T-helper 1 cell treated with Interleukin-12 subunit alpha and Interleukin-12 subunit beta and Interleukin-4 antibody, amounts not matched to agents 30 μg/mL and 1 μg/mL, for 36 hours (primary cell): ENCODE data around the gene KIAA0513.

Experiments used
- H3K27ac Mint-ChIP-seq: one replicate; pipeline ENCODE4 v1.8.0; 2021; ENCODE audit warnings: mild to moderate bottlenecking, mixed read lengths
- H3K27me3 Mint-ChIP-seq: one replicate; pipeline ENCODE4 v1.8.0; 2021; ENCODE audit warnings: low read depth, mixed read lengths
- H3K36me3 Mint-ChIP-seq: one replicate; pipeline ENCODE4 v1.8.0; 2021; ENCODE audit warnings: low read depth, mixed read lengths
- H3K4me1 Mint-ChIP-seq: one replicate; pipeline ENCODE4 v1.8.0; 2021; ENCODE audit warnings: low read depth, mixed read lengths
- H3K4me3 Mint-ChIP-seq: one replicate; pipeline ENCODE4 v1.8.0; 2021; ENCODE audit warnings: mild to moderate bottlenecking, moderate library complexity, mixed read lengths
- H3K9me3 Mint-ChIP-seq: one replicate; pipeline ENCODE4 v1.8.0; 2021; ENCODE audit warnings: mixed read lengths

KIAA0513 gene

DNA sequence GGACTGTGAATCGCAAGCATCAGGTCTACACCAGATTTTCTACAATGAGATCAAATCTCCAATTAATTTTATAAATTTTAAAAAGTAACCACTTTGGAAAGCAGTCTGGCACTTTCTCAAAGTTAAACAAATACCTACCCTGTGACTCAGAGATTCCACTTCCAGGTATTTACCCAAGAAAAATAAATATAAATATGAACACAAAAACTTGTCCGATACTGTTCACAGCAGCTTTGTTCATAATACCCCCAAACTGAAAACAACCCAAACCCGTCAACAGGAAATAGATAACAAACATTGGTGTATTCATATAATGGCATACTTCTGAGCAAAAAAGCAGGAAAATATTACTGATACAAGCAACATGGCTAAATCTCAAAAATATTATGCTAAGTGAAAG is 28.4 kb upstream of the KIAA0513 start:
- H3K4me1 Mint-ChIP-seq, result peaks cover 26% of the 10 kb centered on the region
- no peaks in the 10 kb centered on the region for H3K9me3 Mint-ChIP-seq
- H3K4me3 Mint-ChIP-seq, result no peak overlapping the region
- no peak overlapping the region for H3K27ac Mint-ChIP-seq
- peaks cover 22% of the 10 kb centered on the region for H3K36me3 Mint-ChIP-seq
- no peaks in the 10 kb centered on the region for H3K27me3 Mint-ChIP-seq

- Mint-ChIP-seq H3K9me3 (no peaks in the 10 kb centered on the region), H3K4me3 (no peak overlapping the region), H3K4me1 (peaks cover 30% of the 10 kb centered on the region), H3K27me3 (no peaks in the 10 kb centered on the region), H3K36me3 (peaks cover 18% of the 10 kb centered on the region), H3K27ac (no peak overlapping the region)
Measured at GRCh38 chr16:84999857-85000480, 27.6 kb upstream of the KIAA0513 start.

- Mint-ChIP-seq H3K4me3 (peak overlapping the region; percentile 2), H3K4me1 (peaks cover 34% of the 10 kb centered on the region), H3K36me3 (peaks cover 12% of the 10 kb centered on the region), H3K27me3 (no peaks in the 10 kb centered on the region), H3K27ac (no peak overlapping the region), H3K9me3 (no peaks in the 10 kb centered on the region)
Measured at GRCh38 chr16:85002099-85002541, 25.5 kb upstream of the KIAA0513 start.

DNA sequence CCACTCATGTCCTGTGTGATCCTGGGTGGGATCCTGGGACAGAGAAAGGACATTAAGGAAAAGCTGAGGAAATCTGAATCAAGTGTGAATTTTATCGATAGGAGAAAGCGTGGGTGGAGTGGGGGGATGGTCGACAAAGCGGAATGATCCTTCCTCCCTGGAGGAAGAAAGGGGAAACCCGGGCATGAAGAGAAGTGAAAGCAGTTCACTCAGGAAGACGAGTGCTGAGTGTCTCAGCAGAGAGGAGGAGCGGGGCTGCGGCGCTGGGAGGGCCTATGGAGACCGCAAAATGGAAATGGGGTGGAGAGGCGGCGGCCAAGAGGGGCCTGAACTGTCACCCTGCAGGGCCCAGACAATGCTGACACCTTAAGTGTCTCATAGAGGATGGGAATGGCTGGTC is 25.0 kb upstream of the KIAA0513 start:
- Mint-ChIP-seq H3K4me1 (peaks cover 39% of the 10 kb centered on the region), H3K27me3 (no peaks in the 10 kb centered on the region), H3K36me3 (peaks cover 15% of the 10 kb centered on the region), H3K4me3 (peak overlapping the region; percentile 2), H3K9me3 (no peaks in the 10 kb centered on the region), H3K27ac (peak overlapping the region; percentile 61)

DNA sequence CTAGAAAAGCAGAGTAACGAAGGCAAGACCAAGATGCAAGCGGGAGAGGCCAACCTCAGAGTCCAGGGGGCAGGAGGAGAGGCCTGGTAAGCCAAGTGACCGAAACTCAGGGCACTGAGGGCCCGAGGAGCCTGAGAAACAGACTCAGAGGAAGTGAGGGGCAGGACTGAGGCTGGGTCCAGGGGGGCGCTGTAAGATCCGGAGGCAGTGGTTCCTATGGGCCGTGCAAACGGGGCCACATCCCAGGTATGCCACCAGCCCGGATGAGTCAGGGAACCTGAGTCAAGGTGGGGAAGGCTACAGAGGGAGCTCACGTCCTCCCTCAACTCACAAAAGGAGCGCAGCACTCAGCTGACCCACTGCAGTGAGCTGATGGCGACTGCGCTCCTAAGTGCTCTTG is 24.5 kb upstream of the KIAA0513 start:
- Mint-ChIP-seq H3K27ac (peak overlapping the region; percentile 61), H3K4me3 (no peak overlapping the region), H3K9me3 (no peaks in the 10 kb centered on the region), H3K4me1 (peaks cover 40% of the 10 kb centered on the region), H3K27me3 (no peaks in the 10 kb centered on the region), H3K36me3 (peaks cover 15% of the 10 kb centered on the region)

DNA sequence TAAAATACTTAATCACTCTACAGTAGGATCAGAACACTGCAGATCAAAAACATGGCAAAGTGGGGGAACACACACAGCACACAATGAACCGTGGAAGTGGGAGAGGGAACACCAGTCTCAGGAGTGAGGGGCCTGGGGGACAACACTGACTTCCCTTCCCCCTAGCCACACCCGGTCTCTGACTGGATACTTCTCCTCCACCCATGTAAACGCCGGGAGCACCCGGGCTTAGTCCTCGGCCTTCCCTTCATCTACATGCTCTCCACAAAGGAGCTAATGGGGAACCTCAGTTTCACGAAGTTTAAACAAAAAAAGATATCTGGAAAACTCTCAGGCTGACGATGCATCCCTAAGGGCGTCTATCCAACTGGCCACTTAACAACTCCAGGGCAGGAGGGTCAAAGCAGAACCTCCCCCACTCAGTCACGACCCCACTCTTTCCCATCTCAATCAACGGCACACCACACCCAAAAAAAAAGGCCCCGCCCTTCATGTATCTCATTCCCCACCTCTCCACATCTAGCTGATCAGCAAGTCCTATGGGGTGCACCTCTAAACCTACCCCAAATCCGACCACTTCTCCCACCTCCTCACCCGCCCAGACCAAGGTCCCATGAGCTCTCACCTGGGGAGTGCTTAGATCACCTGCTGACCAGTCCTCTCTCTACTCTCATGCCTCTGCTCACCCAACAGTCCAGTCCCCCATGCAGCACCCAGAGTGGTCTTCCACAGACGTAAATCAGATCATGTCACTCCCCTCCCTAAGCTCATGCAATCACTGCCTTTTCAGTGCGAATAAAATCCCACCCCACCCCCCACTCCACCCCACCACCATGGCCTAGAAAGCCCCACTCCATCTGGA is 23.6 kb upstream of the KIAA0513 start:
- H3K9me3 Mint-ChIP-seq, result no peaks in the 10 kb centered on the region

GRCh38 chr16:85004587-85005205 is 22.9 kb upstream of the KIAA0513 start:
- Mint-ChIP-seq H3K36me3 (peaks cover 11% of the 10 kb centered on the region), H3K4me3 (no peak overlapping the region), H3K27ac (no peak overlapping the region), H3K27me3 (no peaks in the 10 kb centered on the region), H3K9me3 (no peaks in the 10 kb centered on the region), H3K4me1 (peaks cover 37% of the 10 kb centered on the region)

More for the DNA sequence above, 23.6 kb upstream of the KIAA0513 start:
- Mint-ChIP-seq H3K36me3 (peaks cover 15% of the 10 kb centered on the region), H3K4me1 (peaks cover 40% of the 10 kb centered on the region), H3K27ac (no peak overlapping the region), H3K27me3 (no peaks in the 10 kb centered on the region), H3K4me3 (no peak overlapping the region)

GRCh38 chr16:85005285-85006069 is 22.1 kb upstream of the KIAA0513 start:
- H3K27me3 Mint-ChIP-seq, result no peaks in the 10 kb centered on the region
- peaks cover 14% of the 10 kb centered on the region for H3K36me3 Mint-ChIP-seq
- no peak overlapping the region for H3K27ac Mint-ChIP-seq
- no peaks in the 10 kb centered on the region for H3K9me3 Mint-ChIP-seq
- no peak overlapping the region for H3K4me3 Mint-ChIP-seq
- peaks cover 44% of the 10 kb centered on the region for H3K4me1 Mint-ChIP-seq

GRCh38 chr16:85006639-85007038 is 21.0 kb upstream of the KIAA0513 start:
- peaks cover 46% of the 10 kb centered on the region for H3K4me1 Mint-ChIP-seq
- no peaks in the 10 kb centered on the region for H3K9me3 Mint-ChIP-seq
- H3K27me3 Mint-ChIP-seq, result no peaks in the 10 kb centered on the region
- no peak overlapping the region for H3K27ac Mint-ChIP-seq
- peaks cover 22% of the 10 kb centered on the region for H3K36me3 Mint-ChIP-seq
- H3K4me3 Mint-ChIP-seq, result no peak overlapping the region

GRCh38 chr16:85007496-85008214 is 19.9 kb upstream of the KIAA0513 start:
- H3K9me3 Mint-ChIP-seq, result no peaks in the 10 kb centered on the region
- no peak overlapping the region for H3K4me3 Mint-ChIP-seq
- peaks cover 20% of the 10 kb centered on the region for H3K36me3 Mint-ChIP-seq
- no peak overlapping the region for H3K27ac Mint-ChIP-seq
- no peaks in the 10 kb centered on the region for H3K27me3 Mint-ChIP-seq
- peaks cover 40% of the 10 kb centered on the region for H3K4me1 Mint-ChIP-seq

- Mint-ChIP-seq H3K27me3 (no peaks in the 10 kb centered on the region), H3K4me1 (peaks cover 38% of the 10 kb centered on the region), H3K9me3 (no peaks in the 10 kb centered on the region), H3K27ac (no peak overlapping the region), H3K36me3 (peaks cover 18% of the 10 kb centered on the region), H3K4me3 (no peak overlapping the region)
Measured at GRCh38 chr16:85008271-85008670, 19.3 kb upstream of the KIAA0513 start.

DNA sequence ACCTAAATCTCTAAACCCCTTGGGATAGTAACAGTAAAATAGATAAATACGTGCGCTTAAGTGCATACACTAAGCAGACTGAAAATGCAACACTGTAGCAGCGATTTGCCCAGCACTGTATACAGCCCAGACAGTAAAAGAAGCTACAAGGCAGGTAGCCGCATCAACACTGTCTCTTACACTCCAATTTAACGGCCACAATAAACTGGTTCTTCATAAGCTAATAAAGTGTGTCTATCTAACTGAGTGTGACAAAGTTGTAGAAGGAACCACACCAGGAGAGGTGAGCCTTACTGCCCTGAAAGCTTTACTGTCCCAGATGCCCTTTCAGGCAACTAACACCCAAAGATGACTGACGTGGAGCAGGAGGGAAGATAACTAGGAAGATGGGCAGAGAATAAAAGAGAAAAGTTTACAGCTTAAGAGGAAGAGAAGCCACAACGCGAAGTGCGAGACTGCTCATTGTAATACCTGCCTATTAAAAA is 17.1 kb upstream of the KIAA0513 start:
- Mint-ChIP-seq H3K4me1 (peaks cover 26% of the 10 kb centered on the region), H3K9me3 (no peaks in the 10 kb centered on the region), H3K4me3 (peak overlapping the region; percentile 100), H3K27ac (peak overlapping the region; percentile 99), H3K36me3 (peaks cover 18% of the 10 kb centered on the region), H3K27me3 (peaks cover 10% of the 10 kb centered on the region)

DNA sequence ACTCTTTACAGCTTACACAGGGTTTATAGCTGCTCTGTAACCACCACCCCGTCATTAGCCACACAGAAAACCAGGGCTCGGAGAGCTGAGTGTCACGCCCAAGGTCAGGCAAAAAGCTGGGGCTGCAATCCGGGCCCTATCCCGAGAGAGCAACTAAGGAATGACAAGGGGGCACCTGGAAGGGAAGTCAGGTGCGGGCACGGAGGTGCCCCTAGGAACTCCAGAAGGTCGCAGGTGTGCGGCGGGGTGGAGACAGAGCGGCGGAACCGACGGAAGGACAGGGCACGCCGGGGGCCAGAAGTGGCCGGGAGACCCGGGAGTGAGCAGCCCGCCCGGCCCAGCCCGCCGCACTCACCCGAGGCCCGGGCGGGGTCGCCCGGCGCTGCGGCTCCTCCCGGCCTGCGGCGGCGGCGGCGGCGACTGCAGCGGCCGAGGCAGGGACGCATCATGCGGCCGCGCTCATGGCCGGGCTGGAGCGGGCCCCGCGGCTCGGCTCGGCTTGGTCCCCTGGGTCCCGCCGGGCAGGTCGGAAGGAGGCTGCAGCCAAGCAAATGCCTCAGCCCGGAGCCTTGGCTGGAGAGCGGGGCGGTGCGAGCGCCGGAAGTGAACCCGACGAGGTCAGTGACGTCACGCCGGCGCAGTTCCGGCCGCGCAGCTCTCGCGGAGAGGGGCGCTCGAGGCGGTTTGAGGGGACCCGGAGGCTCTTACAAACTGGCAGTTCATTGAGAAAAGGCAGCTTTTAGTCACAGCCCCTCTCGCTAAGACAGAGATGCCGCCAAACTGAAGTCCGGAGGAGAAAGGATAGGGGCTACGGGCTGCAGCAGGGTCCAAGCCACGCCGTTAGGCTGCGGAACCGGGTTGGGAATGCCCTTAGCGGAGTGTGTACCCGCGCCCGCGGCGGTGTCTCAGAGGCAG is 16.4 kb upstream of the KIAA0513 start, which contains the start of gene ZDHHC7:
TSS of gene ZDHHC7 (minus strand) at position 605 of the 915 bp plus-strand sequence. CDS start 20,917 bp downstream, outside the sequence.
- Mint-ChIP-seq H3K27me3 (peaks cover 10% of the 10 kb centered on the region), H3K27ac (peak within 1 kb of the TSS; percentile 99), H3K4me1 (peaks cover 23% of the 10 kb centered on the region), H3K36me3 (peaks cover 14% of the 10 kb centered on the region), H3K4me3 (peak within 1 kb of the TSS; percentile 100), H3K9me3 (no peaks in the 10 kb centered on the region)
